Measurements from ENCODE around the gene TMEM132D. TPM values are rescaled to one million over a fixed set of nuclear protein-coding genes. Genes with fewer than 3 reads are reported as not detected.

The TMEM132D gene
- total and polyA plus RNA-seq, 2 of the 4 experiments (the other 2 are of a cell fraction): not detected

GRCh38 chr12:129335773-129336172, 568.1 kb downstream of the TMEM132D start:
- Histone ChIP-seq H3K23ac (ENCODE audit: low read depth, low read length) (no peak overlapping the region), H3K9ac (ENCODE audit: low read depth, low read length) (no peak overlapping the region), H4K5ac (ENCODE audit: low read depth, low read length) (no peak overlapping the region), H3K4me2 (ENCODE audit: low read depth, low read length) (no peak overlapping the region), H3K18ac (ENCODE audit: low read depth, low read length) (no peak overlapping the region), H4K91ac (ENCODE audit: insufficient read depth, low read depth, low read length) (no peak overlapping the region), H2BK120ac (ENCODE audit: low read depth, low read length) (no peak overlapping the region), H3K4me1 (ENCODE audit: control insufficient read depth, insufficient read depth, low read length) (no peaks in the 10 kb centered on the region), H3K9me1 (ENCODE audit: insufficient read depth, low read length) (no peaks in the 10 kb centered on the region), H2AK5ac (ENCODE audit: low read depth, low read length) (no peak overlapping the region), H3K4ac (ENCODE audit: low read depth, low read length) (no peak overlapping the region), H3K9me3 (ENCODE audit: control insufficient read depth, insufficient read depth, low read length) (peaks cover 22% of the 10 kb centered on the region), H3K14ac (replicated peaks; ENCODE audit: low read depth, low read length) (no peak overlapping the region), H3K36me3 (ENCODE audit: control insufficient read depth, insufficient read depth, low read length) (no peaks in the 10 kb centered on the region), H2BK5ac (ENCODE audit: low read depth, low read length, poor library complexity, severe bottlenecking) (no peak overlapping the region), H2AK9ac (replicated peaks; ENCODE audit: low read depth, low read length, poor library complexity) (no peak overlapping the region), H4K20me1 (ENCODE audit: insufficient read depth, low read length) (no peaks in the 10 kb centered on the region), H2BK20ac (ENCODE audit: low read depth, low read length) (no peak overlapping the region), H3K56ac (ENCODE audit: extremely low read depth, insufficient read depth, low read length) (no peak overlapping the region), H3K27ac (ENCODE audit: insufficient read depth, low read length) (no peak overlapping the region), H2BK15ac (ENCODE audit: low read depth, low read length) (no peak overlapping the region), H2AFZ (replicated peaks; ENCODE audit: low read length, poor library complexity) (no peak overlapping the region), H4K8ac (ENCODE audit: low read depth in 2 of 2, low read length in 2 of 2) (no peak overlapping the region), H3K79me1 (ENCODE audit: low read depth in 1 of 2, low read length in 2 of 2) (no peaks in the 10 kb centered on the region), H3K4me3 (ENCODE audit: insufficient read depth, low read depth, low read length) (no peak overlapping the region), H3K27me3 (ENCODE audit: control insufficient read depth, insufficient read depth, low read length) (no peaks in the 10 kb centered on the region)
- no TSS peak for BruUV-seq (replicated peaks)
- ChIA-PET CTCF (no interaction called here), POLR2A (ENCODE audit: unreplicated experiment) (no interaction called here)
- intact Hi-C loops (cut with micrococcal nuclease): no loop called here
- no peak for ATAC-seq (ENCODE audit: low read depth)
- TF ChIP-seq CEBPB (IDR thresholded peaks at IDR 0.05; ENCODE audit: low read depth, low read length) (no peak), CHD1 (IDR thresholded peaks at IDR 0.05; ENCODE audit: low read depth, low read length) (no peak), RFX5 (IDR thresholded peaks at IDR 0.05; ENCODE audit: low read depth, low read length) (no peak), POLR2A (IDR thresholded peaks at IDR 0.05; ENCODE audit: low read depth, low read length) (no peak), USF2 (IDR thresholded peaks at IDR 0.05; ENCODE audit: low read depth, low read length) (no peak), FOS (IDR thresholded peaks at IDR 0.05; ENCODE audit: low read depth, low read length) (no peak)
- no peak for DNase-seq
- dilution Hi-C loops (cut with HindIII; ENCODE audit: low sequenced_read_pairs, unreplicated experiment): no loop called here
- in situ Hi-C loops (cut with MboI; ENCODE audit: low sequenced_read_pairs): no loop called here
